ENCODE measurements around the gene CERKL. TPM values are rescaled to one million over a fixed set of nuclear protein-coding genes. Genes with fewer than 3 reads are reported as not detected.

Gene CERKL
- total and polyA plus RNA-seq, 2 of the 13 experiments (the other 11 are each of a cell fraction or from before 2014, with no cell fraction given), result not detected

GRCh38 chr2:181677912-181678586, 21.1 kb upstream of the CERKL start (continued):
- TF ChIP-seq, protein P1, sequence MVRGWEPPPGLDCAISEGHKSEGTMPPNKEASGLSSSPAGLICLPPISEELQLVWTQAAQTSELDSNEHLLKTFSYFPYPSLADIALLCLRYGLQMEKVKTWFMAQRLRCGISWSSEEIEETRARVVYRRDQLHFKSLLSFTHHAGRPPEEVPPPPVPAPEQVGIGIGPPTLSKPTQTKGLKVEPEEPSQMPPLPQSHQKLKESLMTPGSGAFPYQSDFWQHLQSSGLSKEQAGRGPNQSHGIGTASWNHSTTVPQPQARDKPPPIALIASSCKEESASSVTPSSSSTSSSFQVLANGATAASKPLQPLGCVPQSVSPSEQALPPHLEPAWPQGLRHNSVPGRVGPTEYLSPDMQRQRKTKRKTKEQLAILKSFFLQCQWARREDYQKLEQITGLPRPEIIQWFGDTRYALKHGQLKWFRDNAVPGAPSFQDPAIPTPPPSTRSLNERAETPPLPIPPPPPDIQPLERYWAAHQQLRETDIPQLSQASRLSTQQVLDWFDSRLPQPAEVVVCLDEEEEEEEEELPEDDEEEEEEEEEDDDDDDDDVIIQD (CRISPR knock-in tag; IDR thresholded peaks at IDR 0.05; ENCODE audit: low read depth), result peak; percentile 26; the same call in 1 of the 2 replicates
- TF ChIP-seq NCOA2 (CRISPR knock-in tag; IDR thresholded peaks at IDR 0.05) (peak; percentile 72), AGO1 (IDR thresholded peaks at IDR 0.05; ENCODE audit: low read depth, low read length, poor library complexity, severe bottlenecking) (no peak), RFX5 (IDR thresholded peaks at IDR 0.05; ENCODE audit: low read depth, low read length) (no peak), NFE2L1 (CRISPR knock-in tag; IDR thresholded peaks at IDR 0.05; ENCODE audit: borderline replicate concordance) (no peak), ZNF570 (CRISPR knock-in tag; IDR thresholded peaks at IDR 0.05; ENCODE audit: borderline replicate concordance) (0 out of 2 replicates have a peak, but pooled peaks have one; percentile 43), ZNF205 (CRISPR knock-in tag; IDR thresholded peaks at IDR 0.05) (peak; percentile 77), ZNF589 (CRISPR knock-in tag; conservative IDR thresholded peaks at IDR 0.05) (peak; percentile 93), SRSF1 (optimal IDR thresholded peaks at IDR 0.05; ENCODE audit: low read depth, low read length) (no peak), ZNF230 (CRISPR knock-in tag; IDR thresholded peaks at IDR 0.05) (peak; percentile 82; the same call in 1 of the 2 replicates), RFX3 (CRISPR knock-in tag; IDR thresholded peaks at IDR 0.05) (no peak), DNMT1 (CRISPR knock-in tag; IDR thresholded peaks at IDR 0.05) (no peak), MAFG (CRISPR knock-in tag; IDR thresholded peaks at IDR 0.05) (no peak), ZNF253 (CRISPR knock-in tag; IDR thresholded peaks at IDR 0.05; ENCODE audit: borderline replicate concordance) (peak; percentile 81; the same call in 1 of the 2 replicates), GATAD2A (CRISPR knock-in tag; IDR thresholded peaks at IDR 0.05) (peak; percentile 48; the same call in 1 of the 2 replicates), ZNF674 (CRISPR knock-in tag; IDR thresholded peaks at IDR 0.05; ENCODE audit: low read depth) (peak; percentile 73; the same call in 1 of the 2 replicates), KMT2B (CRISPR knock-in tag; IDR thresholded peaks at IDR 0.05) (peak; percentile 81), FOXA3 (CRISPR knock-in tag; IDR thresholded peaks at IDR 0.05) (peak; percentile 37; the same call in 1 of the 2 replicates), MEIS2 (CRISPR knock-in tag; IDR thresholded peaks at IDR 0.05) (peak; percentile 95), ZNF513 (CRISPR knock-in tag; conservative IDR thresholded peaks at IDR 0.05) (no peak), U2AF1 (optimal IDR thresholded peaks at IDR 0.05; ENCODE audit: low read depth, low read length) (no peak), HOXA5 (CRISPR knock-in tag; IDR thresholded peaks at IDR 0.05) (peak; percentile 97), ZKSCAN8 (CRISPR knock-in tag; IDR thresholded peaks at IDR 0.05; ENCODE audit: borderline replicate concordance) (no peak), REL (CRISPR knock-in tag; conservative IDR thresholded peaks at IDR 0.05) (0 out of 2 replicates have a peak, but pooled peaks have one; percentile 47), ZFP36 (IDR thresholded peaks at IDR 0.05; ENCODE audit: borderline replicate concordance, low read depth, low read length, partially characterized antibody) (no peak)
- TF ChIP-seq, protein P2, sequence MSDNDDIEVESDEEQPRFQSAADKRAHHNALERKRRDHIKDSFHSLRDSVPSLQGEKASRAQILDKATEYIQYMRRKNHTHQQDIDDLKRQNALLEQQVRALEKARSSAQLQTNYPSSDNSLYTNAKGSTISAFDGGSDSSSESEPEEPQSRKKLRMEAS (IDR thresholded peaks at IDR 0.05), result no peak
- TF ChIP-seq, protein P3, sequence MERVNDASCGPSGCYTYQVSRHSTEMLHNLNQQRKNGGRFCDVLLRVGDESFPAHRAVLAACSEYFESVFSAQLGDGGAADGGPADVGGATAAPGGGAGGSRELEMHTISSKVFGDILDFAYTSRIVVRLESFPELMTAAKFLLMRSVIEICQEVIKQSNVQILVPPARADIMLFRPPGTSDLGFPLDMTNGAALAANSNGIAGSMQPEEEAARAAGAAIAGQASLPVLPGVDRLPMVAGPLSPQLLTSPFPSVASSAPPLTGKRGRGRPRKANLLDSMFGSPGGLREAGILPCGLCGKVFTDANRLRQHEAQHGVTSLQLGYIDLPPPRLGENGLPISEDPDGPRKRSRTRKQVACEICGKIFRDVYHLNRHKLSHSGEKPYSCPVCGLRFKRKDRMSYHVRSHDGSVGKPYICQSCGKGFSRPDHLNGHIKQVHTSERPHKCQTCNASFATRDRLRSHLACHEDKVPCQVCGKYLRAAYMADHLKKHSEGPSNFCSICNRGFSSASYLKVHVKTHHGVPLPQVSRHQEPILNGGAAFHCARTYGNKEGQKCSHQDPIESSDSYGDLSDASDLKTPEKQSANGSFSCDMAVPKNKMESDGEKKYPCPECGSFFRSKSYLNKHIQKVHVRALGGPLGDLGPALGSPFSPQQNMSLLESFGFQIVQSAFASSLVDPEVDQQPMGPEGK (CRISPR knock-in tag; IDR thresholded peaks at IDR 0.05), result peak; percentile 43; the same call in 1 of the 2 replicates
